Fibroblast of mammary gland (primary cell): ENCODE data around the gene BCKDHA.

ENCODE experiments used
- DNase-seq: peaks from one replicate; pipeline ENCODE4 v3.0.0-alpha.2; 2010; ENCODE audit warnings: low read depth
- H3K4me3 ChIP-seq: 2 replicates; pipeline ENCODE4 v1.5.1; 2011; ENCODE audit warnings: low read depth, mild to moderate bottlenecking, low read length, moderate library complexity; ENCODE audit not compliant: control insufficient read depth
- TF ChIP-seq, protein P1 (sequence below): conservative IDR thresholded peaks from 2 replicates; pipeline ENCODE4 v1.5.1; 2011; ENCODE audit warnings: low read depth, low read length, inconsistent platforms; ENCODE audit not compliant: control insufficient read depth, insufficient read depth

The BCKDHA gene

DNA sequence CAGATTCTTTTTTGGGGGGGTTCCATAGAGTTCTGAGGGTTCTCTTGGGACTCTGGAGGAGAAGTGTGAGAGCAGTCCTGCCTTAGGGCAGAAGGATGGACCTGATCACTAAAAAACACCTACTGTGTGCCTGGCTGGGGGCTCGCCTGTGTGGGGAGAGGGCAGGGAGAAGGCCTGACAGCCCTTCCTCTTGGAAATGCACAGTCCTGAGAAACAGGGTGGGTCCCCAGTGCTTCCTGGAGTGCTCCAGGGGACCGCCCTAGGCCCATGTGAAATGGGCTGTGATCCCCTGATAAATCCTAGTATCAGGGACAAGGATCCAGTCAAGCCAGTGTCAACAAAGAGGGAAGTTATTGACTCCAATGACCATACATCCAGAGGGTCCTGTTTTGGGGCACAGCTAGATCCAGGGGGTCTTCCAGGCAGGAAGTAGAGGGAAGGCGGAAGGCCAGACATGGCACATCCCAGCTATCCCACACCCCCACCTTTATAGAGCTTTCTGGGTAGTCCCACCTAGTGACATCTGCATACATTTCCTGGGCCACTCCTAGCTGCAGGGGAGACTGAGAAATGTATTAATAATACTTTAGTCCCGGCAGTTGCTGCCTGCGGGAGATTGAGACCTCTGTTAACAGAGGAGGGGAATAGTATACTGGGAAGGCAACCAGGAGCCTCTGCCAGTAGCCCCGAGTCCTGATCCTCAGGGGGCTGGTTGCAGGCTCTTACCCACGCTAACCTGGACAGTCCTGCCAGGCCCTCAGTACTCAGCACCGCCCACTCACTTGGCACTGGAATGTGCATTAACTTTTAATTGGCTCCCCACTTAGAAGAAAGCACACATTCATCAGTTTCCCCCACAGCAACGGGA is 13.7 kb downstream of the BCKDHA start:
- TF ChIP-seq, protein P1, sequence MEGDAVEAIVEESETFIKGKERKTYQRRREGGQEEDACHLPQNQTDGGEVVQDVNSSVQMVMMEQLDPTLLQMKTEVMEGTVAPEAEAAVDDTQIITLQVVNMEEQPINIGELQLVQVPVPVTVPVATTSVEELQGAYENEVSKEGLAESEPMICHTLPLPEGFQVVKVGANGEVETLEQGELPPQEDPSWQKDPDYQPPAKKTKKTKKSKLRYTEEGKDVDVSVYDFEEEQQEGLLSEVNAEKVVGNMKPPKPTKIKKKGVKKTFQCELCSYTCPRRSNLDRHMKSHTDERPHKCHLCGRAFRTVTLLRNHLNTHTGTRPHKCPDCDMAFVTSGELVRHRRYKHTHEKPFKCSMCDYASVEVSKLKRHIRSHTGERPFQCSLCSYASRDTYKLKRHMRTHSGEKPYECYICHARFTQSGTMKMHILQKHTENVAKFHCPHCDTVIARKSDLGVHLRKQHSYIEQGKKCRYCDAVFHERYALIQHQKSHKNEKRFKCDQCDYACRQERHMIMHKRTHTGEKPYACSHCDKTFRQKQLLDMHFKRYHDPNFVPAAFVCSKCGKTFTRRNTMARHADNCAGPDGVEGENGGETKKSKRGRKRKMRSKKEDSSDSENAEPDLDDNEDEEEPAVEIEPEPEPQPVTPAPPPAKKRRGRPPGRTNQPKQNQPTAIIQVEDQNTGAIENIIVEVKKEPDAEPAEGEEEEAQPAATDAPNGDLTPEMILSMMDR: no peak

DNA sequence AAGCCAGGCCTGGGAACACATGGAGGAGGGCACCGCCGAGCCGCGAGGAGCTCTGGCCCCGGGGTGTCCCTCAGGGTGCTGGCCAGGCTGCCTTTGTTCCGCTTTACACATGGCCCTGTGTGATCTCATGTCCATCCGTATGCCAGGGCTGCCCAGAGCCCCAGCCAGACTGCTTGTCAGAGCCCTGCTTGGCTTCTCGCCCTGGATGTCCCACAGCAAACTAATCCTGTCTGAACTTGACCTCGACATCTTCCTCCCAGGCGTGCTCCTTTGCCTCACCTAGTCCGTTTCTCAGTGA is 14.3 kb downstream of the BCKDHA start:
- DNase-seq: no peak
- no peak overlapping the region for H3K4me3 ChIP-seq
- TF ChIP-seq, protein P1: no peak

More for the DNA sequence above, 13.7 kb downstream of the BCKDHA start:
- no peak for DNase-seq
- H3K4me3 ChIP-seq: no peak overlapping the region

DNA sequence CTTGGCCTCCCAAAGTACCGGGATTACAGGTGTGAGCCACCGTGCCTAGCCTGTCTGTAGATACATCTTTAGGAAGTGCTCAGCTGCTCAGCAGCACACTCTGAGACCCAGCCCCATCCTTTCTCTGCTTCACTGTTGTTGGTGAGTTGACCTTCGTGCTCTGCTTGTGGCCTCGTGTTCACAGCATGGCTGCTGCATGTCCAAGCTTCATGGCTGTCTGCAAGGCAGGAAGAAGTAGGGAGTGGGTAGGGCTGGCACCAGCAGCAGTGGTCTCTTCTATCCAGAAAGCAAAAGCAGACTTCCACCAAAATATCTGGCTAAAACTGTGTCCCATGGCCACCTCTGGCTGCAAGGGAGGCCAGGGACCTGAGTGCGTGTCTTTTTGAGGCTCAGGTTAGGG is 15.3 kb downstream of the BCKDHA start:
- TF ChIP-seq, protein P1: no peak
- no peak overlapping the region for H3K4me3 ChIP-seq
- DNase-seq: no peak

DNA sequence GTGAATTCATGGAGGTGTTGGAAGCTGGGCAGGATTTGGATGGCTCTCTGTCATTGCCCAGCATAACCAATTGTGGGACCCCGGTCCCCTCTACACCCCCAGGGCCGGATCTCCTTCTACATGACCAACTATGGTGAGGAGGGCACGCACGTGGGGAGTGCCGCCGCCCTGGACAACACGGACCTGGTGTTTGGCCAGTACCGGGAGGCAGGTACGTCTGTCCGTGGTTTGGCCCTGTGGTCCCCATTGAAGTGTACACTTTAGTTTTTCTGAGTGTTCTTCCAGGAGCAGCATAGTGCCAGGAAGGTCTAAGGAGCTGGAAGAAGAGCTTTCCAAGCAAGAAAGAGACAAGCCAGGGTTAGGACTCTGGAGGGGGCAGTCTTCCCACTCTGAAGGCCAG is 16.3 kb downstream of the BCKDHA start:
- TF ChIP-seq, protein P1: no peak
- no peak for DNase-seq
- H3K4me3 ChIP-seq: no peak overlapping the region

DNA sequence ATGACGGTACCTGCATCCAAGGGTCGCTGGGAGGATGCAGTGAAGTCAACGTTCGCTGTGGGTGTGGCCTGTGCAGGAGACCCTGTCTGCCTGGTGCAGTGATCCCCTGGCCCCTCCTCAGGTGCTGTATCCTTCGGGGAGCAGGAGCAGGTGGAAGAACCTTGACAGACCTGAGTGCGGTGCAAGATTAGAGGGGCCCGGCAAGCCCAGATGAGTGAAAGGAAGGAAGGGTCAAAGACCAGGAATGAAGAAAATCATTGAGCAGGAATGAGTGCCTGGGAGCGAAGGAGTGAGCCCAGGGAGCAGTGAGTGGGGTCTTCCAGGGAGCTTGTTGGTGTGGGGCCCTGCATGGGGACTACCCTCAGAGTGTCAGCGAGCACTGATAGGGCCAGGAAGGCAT is 16.8 kb downstream of the BCKDHA start:
- no peak overlapping the region for H3K4me3 ChIP-seq
- TF ChIP-seq, protein P1: no peak

DNA sequence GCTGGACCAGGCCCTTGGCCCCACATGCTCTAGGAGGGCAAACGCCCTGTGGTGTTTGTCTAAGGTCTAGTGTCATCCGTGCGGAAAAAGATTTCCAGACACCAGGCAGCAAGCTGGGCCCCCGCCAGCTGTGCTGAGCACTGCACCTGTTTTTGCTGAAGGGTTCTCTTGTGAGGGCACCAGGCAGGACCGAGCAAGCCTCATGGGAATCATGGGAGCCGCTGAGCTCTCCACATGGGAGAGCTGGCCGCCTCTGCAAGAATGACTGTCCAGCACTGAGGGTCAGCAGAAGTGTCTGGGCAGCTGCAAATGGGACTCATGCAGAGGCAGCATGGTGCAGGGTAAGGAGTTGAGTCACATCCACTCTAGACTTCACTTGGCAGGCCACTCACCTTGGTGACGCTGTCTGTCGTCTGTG is 17.5 kb downstream of the BCKDHA start:
- no peak overlapping the region for H3K4me3 ChIP-seq
- TF ChIP-seq, protein P1: no peak

More for the DNA sequence above, 16.8 kb downstream of the BCKDHA start:
- no peak for DNase-seq

More for the DNA sequence above, 17.5 kb downstream of the BCKDHA start:
- no peak for DNase-seq
